Hepatocyte (in vitro differentiated cells): ENCODE results near the gene ROBO1. TPM values are rescaled to one million over a fixed set of nuclear protein-coding genes. Genes with fewer than 3 reads are reported as not detected.

Source experiments
- DNase-seq: peaks from one replicate; pipeline ENCODE4 v3.0.0-alpha.2; 2016; ENCODE audit warnings: low spot score
- H2AFZ ChIP-seq: fragments of 200-600 bp; sonication (generic); 2 replicates; pipeline ENCODE4 v1.6.0; 2016; ENCODE audit warnings: antibody characterized with exemption, mild to moderate bottlenecking
- H3K27ac ChIP-seq: fragments of 200-600 bp; sonication (generic); 2 replicates; pipeline ENCODE4 v1.5.1; 2016; ENCODE audit warnings: mild to moderate bottlenecking
- H3K27me3 ChIP-seq: fragments of 200-600 bp; sonication (generic); 2 replicates; pipeline ENCODE4 v1.6.1; 2016
- H3K36me3 ChIP-seq: fragments of 200-600 bp; sonication (generic); replicated peaks from 2 replicates; pipeline ENCODE4 v1.5.1; 2016; ENCODE audit warnings: low read depth; ENCODE audit not compliant: insufficient read depth
- H3K4me1 ChIP-seq: fragments of 200-600 bp; sonication (generic); 2 replicates; pipeline ENCODE4 v1.5.1; 2016; ENCODE audit warnings: mild to moderate bottlenecking, moderate library complexity; ENCODE audit not compliant: insufficient read depth
- H3K4me2 ChIP-seq: fragments of 200-600 bp; sonication (generic); 2 replicates; pipeline ENCODE4 v1.6.0; 2016
- H3K4me3 ChIP-seq: fragments of 200-600 bp; sonication (generic); 2 replicates; pipeline ENCODE4 v1.5.1; 2016; ENCODE audit warnings: mild to moderate bottlenecking
- H3K79me2 ChIP-seq: fragments of 200-600 bp; sonication (generic); 2 replicates; pipeline ENCODE4 v1.6.0; 2017; ENCODE audit warnings: mild to moderate bottlenecking
- H3K9me2 ChIP-seq: fragments of 200-600 bp; sonication (generic); replicated peaks from 2 replicates; pipeline ENCODE4 v1.6.0; 2017; ENCODE audit warnings: mild to moderate bottlenecking; ENCODE audit not compliant: insufficient read depth
- H3K9me3 ChIP-seq: fragments of 200-600 bp; sonication (generic); 2 replicates; pipeline ENCODE4 v1.5.1; 2016; ENCODE audit warnings: low read depth, mild to moderate bottlenecking
- H4K20me1 ChIP-seq: fragments of 200-600 bp; sonication (generic); 2 replicates; pipeline ENCODE4 v1.6.0; 2016; ENCODE audit warnings: mild to moderate bottlenecking; ENCODE audit not compliant: insufficient read depth, poor library complexity, severe bottlenecking
- EZH2 ChIP-seq: fragments of 200-600 bp; sonication (generic); IDR thresholded peaks from 2 replicates; pipeline ENCODE4 v1.6.1; 2016; ENCODE audit warnings: antibody characterized with exemption, mild to moderate bottlenecking, borderline replicate concordance
- EZH2phosphoT487 ChIP-seq: fragments of 200-600 bp; sonication (generic); IDR thresholded peaks from one replicate; pipeline ENCODE4 v1.6.1; 2018; ENCODE audit warnings: antibody characterized with exemption, mild to moderate bottlenecking, low read depth, moderate library complexity; ENCODE audit not compliant: unreplicated experiment, severe bottlenecking
- WGBS: methylation state at CpG from one replicate; pipeline ENCODE4 v1.1.6; 2016; ENCODE audit warnings: low lambda C conversion rate; ENCODE audit errors: missing lambda C conversion rate; 5-methylcytosine and 5-hydroxymethylcytosine counted together
- polyA plus RNA-seq: library from polyadenylated mRNA; unstranded; fragments of >200 nt; fragmentation: Nextera tagmentation; extraction: Ambion mirVana; gene quantifications from 2 replicates; pipeline ENCODE4 v1.2.1, GENCODE V29; 2016
- total RNA-seq: library from RNA; depleted of rRNA; stranded (reverse); fragments of >200 nt; gene quantifications from 2 replicates; pipeline ENCODE4 v1.2.3, GENCODE V29; 2014
- TF ChIP-seq, protein P1 (sequence below): fragments of 200-600 bp; sonication (generic); IDR thresholded peaks from 2 replicates; pipeline ENCODE4 v1.5.1; 2016; ENCODE audit warnings: antibody characterized with exemption, mild to moderate bottlenecking; ENCODE audit not compliant: poor library complexity

The ROBO1 gene
- total and polyA plus RNA-seq, 2 experiments from 2014 or later, result 13.6 to 44.3 TPM

DNA sequence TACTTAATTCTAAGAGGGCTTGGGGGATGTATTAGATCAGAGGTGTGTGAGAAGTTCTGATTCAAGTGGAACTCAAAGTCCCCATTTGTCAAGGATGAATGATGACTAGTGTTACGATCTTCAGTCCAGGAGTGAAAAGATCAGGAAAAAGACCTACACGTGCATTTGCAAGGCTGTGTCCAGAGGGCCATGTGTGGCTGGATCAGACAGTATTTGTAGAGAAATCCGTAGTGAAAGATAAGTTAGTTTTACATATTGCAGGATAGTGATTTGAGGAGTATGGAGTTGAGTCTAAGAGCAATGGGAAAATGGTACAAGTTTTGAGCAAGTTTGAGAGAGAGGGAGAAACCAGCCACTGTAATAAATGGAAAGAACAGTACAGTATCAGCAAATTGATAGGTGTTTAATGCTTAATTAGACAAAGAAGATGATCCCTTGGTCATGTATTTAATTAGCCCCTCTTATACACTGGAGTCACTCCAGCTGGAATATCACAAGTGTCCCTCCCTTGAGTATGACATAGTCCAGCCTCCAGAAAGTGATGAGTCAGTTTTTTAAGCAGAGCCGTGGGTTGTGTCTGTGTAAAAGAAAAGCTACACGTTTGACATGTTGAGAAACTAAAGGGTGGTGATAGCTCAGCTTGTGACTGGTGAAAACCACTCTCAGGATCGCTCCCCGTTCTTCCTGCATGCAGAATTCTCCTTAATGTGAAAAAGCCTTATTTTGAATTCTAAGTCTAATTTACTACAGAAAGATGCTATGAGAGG is 348.8 kb downstream of the ROBO1 start:
- Histone ChIP-seq H3K27ac (no peak overlapping the region), H3K9me3 (no peaks in the 10 kb centered on the region), H3K79me2 (no peaks in the 10 kb centered on the region), H4K20me1 (no peaks in the 10 kb centered on the region), H3K9me2 (no peaks in the 10 kb centered on the region), H3K4me1 (no peaks in the 10 kb centered on the region), H3K4me3 (no peak overlapping the region), H2AFZ (no peak overlapping the region), H3K27me3 (no peaks in the 10 kb centered on the region), H3K4me2 (peak overlapping the region; percentile 24), H3K36me3 (no peaks in the 10 kb centered on the region)
- WGBS, result 52% methylated on average over 7 of the region's 7 CpGs
- no peak for TF ChIP-seq EZH2
- DNase-seq, result peak; percentile 7

DNA sequence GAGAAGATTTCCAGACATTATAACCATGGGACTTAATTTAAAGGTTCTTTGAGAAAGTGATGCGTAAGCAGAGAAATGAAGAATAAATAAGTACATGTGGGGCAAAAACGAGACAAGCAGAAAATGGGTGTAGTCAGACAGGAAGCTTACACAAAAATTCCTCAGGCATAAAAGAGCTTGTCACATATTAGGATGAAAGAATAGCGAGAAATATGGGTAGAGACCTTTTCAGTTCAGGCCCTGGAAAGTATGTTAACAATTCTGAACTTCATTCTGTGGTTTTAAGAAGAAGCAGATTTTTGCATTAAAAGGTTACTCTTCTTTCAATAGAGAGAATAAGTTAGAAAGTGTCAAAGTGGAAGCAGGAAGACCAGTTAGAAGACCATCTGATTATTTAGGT is 352.4 kb downstream of the ROBO1 start:
- no peaks in the 10 kb centered on the region for H3K36me3 ChIP-seq
- H4K20me1 ChIP-seq, result no peaks in the 10 kb centered on the region
- no peak overlapping the region for H3K4me2 ChIP-seq
- no peaks in the 10 kb centered on the region for H3K27me3 ChIP-seq
- no peaks in the 10 kb centered on the region for H3K79me2 ChIP-seq
- WGBS, result 79% methylated on average over 3 of the region's 3 CpGs
- H2AFZ ChIP-seq, result no peak overlapping the region
- H3K9me2 ChIP-seq, result no peaks in the 10 kb centered on the region
- no peaks in the 10 kb centered on the region for H3K4me1 ChIP-seq
- no peaks in the 10 kb centered on the region for H3K9me3 ChIP-seq
- TF ChIP-seq EZH2phosphoT487 (no peak), EZH2 (no peak)
- TF ChIP-seq, protein P1, sequence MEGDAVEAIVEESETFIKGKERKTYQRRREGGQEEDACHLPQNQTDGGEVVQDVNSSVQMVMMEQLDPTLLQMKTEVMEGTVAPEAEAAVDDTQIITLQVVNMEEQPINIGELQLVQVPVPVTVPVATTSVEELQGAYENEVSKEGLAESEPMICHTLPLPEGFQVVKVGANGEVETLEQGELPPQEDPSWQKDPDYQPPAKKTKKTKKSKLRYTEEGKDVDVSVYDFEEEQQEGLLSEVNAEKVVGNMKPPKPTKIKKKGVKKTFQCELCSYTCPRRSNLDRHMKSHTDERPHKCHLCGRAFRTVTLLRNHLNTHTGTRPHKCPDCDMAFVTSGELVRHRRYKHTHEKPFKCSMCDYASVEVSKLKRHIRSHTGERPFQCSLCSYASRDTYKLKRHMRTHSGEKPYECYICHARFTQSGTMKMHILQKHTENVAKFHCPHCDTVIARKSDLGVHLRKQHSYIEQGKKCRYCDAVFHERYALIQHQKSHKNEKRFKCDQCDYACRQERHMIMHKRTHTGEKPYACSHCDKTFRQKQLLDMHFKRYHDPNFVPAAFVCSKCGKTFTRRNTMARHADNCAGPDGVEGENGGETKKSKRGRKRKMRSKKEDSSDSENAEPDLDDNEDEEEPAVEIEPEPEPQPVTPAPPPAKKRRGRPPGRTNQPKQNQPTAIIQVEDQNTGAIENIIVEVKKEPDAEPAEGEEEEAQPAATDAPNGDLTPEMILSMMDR, result no peak
- H3K4me3 ChIP-seq, result no peak overlapping the region
- no peak for DNase-seq
- no peak overlapping the region for H3K27ac ChIP-seq

DNA sequence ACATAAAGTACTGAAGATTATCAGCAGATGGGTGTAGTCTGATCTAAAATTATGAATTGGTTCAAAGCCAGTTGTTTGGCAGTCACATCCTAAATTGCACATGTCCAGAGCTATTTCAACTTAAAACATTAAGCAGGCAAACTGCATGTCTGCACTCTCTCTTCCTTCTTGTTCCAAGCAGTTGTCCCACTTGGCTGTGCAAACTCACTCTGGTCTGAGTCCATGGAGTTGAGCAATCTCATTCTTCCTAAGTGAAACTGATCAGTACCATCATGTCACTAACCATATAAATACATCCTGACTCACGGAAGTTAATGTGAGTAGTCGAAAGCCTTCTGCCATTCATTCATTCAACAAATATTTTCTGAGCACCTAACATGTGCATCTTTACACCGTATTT is 353.0 kb downstream of the ROBO1 start:
- H3K79me2 ChIP-seq, result no peaks in the 10 kb centered on the region
- DNase-seq, result no peak
- H3K4me3 ChIP-seq, result no peak overlapping the region
- no peak overlapping the region for H3K4me2 ChIP-seq
- H3K36me3 ChIP-seq, result no peaks in the 10 kb centered on the region
- no peaks in the 10 kb centered on the region for H3K4me1 ChIP-seq
- 84% methylated on average over 3 of the region's 3 CpGs for WGBS
- no peak overlapping the region for H3K27ac ChIP-seq
- TF ChIP-seq, protein P1, result no peak
- no peak for TF ChIP-seq EZH2
- TF ChIP-seq EZH2phosphoT487, result no peak
- H2AFZ ChIP-seq, result no peak overlapping the region
- no peaks in the 10 kb centered on the region for H3K9me2 ChIP-seq
- no peaks in the 10 kb centered on the region for H3K9me3 ChIP-seq
- no peaks in the 10 kb centered on the region for H4K20me1 ChIP-seq
- no peaks in the 10 kb centered on the region for H3K27me3 ChIP-seq

DNA sequence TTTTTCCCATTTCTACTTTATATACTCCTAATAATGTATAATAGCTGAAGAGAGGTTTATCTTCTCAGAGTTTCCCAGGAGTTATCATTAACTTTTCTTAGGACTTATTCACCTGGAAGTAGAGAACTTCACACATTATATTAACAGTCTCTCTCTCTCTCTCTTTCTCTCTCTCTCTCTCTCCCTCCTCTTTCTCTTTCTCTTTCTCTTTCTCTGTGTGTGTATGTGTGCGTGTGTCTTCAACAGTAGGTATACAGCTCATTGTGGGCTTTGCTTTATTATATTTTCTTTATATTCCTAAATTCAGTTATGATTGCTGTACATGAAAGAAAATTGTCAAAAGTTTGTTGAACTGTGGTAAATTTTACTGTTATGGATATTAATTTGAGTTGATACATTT is 353.8 kb downstream of the ROBO1 start:
- no peak overlapping the region for H3K4me3 ChIP-seq
- H2AFZ ChIP-seq, result no peak overlapping the region
- no peaks in the 10 kb centered on the region for H3K9me2 ChIP-seq
- TF ChIP-seq EZH2 (no peak), EZH2phosphoT487 (no peak)
- DNase-seq, result no peak
- whole genome bisulfite sequencing, result 76% methylated on average over 1 of the region's 1 CpG
- no peaks in the 10 kb centered on the region for H4K20me1 ChIP-seq
- H3K36me3 ChIP-seq, result no peaks in the 10 kb centered on the region
- no peaks in the 10 kb centered on the region for H3K4me1 ChIP-seq
- H3K4me2 ChIP-seq, result no peak overlapping the region
- H3K27ac ChIP-seq, result no peak overlapping the region
- no peaks in the 10 kb centered on the region for H3K27me3 ChIP-seq
- H3K79me2 ChIP-seq, result no peaks in the 10 kb centered on the region
- no peaks in the 10 kb centered on the region for H3K9me3 ChIP-seq
